Measurements from ENCODE around the gene PTGFRN.
"Not testable (repeated sequence)": the region's sequence is repeated elsewhere in the genome, so short reads cannot be mapped to it uniquely, and the experiment has no call there.

The PTGFRN gene

DNA sequence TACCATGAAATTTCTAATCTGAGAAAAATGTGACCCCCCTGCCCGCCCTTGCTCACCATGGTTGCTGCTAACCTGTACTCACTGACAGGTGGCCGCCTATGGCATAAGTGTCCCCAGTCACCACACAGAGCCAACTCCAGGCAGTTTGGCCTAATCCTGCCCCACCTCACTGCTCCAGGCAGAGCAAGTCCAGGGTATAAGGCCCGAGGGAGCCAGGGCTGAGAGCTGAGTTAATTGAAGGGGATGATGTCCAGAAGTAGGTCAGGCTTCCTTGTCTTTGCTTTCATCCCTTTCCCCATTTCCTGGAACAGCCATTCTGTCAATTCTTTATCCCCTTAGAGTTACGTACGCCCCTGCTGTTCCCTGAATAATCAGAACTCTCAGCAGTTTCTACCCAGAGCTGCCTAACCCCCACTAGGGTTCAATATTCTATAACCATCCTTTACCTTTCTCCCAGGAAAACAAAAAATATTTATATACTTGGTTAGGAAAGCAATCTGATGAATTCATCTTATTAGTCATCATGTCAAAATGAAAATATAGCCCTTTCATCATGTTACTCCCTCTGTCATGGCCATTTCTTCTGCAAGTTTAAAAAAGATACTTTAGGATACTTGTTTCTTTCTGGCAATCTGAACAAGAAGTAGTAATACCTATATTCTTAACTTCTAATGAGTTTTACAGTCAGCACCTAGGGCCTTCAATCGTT, 62.4 kb downstream of the PTGFRN start:
- DNase-seq (ENCODE audit: low spot score), result no peak

DNA sequence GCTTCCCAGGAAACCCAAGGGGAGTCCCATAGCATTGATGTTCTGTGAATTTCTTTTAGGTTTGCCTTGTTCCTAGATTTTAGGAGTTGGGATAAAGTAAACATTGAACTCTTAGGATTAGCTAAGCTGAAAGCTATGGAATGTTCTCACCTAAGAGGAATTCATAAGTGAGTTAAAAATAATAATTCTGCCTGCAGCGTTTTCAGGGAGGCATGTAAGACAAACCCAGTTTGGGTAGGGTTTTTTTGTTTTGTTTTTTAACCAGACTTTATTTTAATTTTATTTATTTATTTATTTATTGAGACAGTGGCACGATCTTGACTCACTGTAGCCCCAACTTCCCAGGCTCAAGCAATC, 62.9 kb downstream of the PTGFRN start:
- no peak for DNase-seq (ENCODE audit: low spot score)

DNA sequence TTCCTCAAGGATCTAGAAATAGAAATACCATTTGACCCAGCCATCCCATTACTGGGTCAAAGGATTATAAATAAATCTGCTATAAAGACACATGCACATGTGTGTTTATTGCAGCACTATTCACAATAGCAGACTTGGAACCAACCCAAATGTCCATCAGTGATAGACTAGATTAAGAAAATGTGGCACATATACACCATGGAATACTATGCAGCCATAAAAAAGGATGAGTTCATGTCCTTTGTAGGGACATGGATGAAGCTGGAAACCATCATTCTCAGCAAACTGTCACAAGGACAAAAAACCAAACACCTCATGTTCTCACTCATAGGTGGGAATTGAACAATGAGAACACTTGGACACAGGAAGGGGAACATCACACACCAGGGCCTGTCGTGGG, 70.6 kb downstream of the PTGFRN start:
- not testable (repeated sequence) for DNase-seq (ENCODE audit: low spot score)

DNA sequence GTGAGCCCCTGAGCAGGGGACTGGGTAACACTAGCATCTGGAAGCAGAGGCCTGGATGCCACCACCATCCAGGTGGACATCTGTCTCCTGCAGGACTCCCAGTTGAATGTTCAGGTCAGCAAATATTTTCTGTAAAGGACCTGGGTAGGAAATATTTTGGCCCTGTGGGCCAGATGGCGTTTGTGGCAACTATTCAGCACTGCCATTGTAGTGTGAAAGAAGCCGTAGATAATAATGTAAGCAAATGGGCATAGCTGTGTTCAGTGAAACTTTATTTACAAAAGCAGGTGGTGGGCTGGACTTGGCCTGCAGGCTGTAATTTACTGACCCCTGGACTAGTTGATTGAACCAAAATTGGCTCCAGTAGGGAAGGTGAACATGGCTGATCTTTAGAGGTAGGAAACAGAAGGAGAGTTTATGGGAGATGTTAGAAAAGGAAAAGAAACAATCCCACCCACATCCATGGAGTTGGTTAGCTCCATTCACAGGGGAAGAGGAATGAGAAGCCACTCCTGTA, 71.9 kb downstream of the PTGFRN start:
- peak; percentile 52 for DNase-seq (ENCODE audit: low spot score)

DNA sequence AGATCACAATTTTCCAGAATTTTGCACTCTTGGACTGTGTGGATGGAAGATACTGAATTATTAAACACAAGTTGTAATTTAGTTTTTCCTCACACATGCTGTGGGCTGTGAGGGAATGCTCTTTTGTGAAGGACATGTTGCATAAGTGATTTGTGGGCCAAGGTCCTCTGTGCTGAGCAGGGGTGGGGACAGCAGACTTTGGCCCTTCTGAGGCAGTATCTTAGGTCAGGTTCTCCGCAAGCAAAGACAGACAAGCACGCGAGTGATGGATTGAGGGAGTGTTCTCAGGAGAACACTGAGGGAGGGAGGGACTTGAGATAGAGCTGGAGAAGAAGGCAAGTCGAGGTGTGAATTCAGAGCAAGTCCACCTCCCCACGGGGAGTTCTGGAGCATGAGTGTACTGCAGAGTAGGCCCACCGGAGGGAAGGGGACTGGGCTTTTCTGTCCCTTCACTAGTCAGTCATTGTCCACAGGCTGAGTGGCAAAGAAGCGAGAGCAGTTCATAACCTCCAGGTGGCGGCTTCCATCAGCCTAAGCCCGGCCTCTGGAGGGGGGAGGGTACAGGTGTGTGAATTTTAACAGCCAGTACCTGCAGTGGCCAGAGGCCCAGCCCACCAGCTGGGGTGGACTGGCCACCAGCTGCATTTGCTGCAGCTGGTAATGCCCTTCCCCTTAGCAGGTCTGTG, 72.7 kb downstream of the PTGFRN start:
- DNase-seq (ENCODE audit: low spot score), result no peak

DNA sequence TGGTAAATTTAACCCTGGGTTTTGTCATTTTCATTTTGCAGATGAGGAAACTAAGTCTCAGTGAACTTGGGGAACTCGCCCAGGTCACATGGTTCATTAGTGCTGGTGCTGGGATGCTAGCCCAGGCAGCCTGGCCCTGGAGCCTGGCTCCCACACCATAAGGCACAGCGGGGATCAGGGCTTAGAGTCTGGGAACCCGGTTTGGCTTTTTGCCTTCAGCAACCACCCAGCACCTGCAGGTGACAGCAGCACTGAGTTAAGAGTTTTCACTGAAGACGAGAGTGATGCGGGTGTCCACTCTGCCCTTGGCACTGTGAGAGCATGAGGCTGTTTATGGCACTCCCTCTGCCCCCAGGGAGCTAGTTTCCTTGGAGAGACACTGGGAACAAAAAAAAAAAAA, 73.4 kb downstream of the PTGFRN start:
- peak; percentile 27 for DNase-seq (ENCODE audit: low spot score)

DNA sequence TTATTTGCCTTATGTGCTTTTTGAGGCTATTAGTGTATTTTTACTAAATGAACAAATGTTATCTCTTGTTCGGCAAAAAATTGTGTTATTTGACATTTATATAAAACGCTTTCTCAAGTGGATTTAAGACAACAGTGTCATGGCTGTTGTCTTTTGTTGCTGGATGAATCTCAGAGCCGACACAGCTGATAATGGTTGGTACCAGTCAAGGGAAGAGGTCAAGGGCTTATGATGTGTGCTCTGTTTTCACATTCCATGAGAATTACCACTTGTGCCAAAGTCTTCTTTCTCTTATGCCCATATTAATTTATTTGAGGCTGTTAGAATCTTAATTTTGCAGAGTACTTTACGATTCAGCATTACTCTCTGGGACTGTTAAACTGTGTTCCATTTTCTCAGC, 74.0 kb downstream of the PTGFRN start:
- DNase-seq (ENCODE audit: low spot score), result no peak

DNA sequence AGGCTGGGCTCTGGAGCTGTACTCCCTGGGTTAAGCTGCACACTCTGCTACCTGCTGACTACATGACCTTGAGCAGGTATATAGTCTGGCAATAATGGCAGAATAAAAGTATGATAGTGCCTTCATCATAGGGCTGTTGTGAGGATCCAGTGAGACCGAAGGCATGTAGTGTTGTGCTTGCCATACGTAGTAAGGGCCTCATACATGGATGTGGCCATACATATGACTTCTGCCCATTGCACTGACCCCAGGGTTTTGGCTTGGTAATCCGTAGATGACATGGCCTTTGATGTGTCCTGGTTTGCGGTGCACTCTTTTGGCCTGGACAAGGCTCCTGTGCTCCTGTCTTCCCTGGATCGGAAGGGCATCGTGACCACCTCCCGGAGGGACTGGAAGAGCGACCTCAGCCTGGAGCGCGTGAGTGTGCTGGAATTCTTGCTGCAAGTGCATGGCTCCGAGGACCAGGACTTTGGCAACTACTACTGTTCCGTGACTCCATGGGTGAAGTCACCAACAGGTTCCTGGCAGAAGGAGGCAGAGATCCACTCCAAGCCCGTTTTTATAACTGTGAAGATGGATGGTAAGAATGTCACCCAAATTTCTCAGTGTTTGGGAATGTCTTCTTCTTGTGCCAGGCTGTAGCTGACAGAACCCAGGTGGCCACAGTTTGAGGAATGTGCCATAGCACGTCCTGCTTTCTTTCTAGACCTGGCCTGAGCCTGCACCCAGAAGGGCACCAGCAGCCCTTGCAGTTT, 74.9 kb downstream of the PTGFRN start:
- no peak for DNase-seq (ENCODE audit: low spot score)

DNA sequence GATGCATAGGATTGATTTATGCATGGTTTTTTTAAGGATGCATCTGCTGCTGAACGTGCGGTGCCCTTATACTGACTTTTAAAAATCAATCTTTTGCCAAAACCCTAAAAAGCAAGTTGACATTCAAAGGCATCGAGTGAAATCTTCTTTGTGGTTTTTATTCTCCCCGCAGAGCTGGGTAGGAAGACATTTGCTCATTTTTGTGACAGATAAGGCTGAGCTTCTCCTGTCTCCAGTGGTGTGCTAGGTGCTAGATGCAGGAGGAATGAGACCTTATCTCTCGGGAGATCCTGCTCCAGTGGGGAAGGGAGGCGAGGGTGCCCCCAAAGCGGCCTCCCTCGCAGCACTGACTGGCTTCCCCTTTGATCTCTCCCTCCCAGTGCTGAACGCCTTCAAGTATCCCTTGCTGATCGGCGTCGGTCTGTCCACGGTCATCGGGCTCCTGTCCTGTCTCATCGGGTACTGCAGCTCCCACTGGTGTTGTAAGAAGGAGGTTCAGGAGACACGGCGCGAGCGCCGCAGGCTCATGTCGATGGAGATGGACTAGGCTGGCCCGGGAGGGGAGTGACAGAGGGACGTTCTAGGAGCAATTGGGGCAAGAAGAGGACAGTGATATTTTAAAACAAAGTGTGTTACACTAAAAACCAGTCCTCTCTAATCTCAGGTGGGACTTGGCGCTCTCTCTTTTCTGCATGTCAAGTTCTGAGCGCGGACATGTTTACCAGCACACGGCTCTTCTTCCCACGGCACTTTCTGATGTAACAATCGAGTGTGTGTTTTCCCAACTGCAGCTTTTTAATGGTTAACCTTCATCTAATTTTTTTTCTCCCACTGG, 76.9 kb downstream of the PTGFRN start:
- no peak for DNase-seq (ENCODE audit: low spot score)

DNA sequence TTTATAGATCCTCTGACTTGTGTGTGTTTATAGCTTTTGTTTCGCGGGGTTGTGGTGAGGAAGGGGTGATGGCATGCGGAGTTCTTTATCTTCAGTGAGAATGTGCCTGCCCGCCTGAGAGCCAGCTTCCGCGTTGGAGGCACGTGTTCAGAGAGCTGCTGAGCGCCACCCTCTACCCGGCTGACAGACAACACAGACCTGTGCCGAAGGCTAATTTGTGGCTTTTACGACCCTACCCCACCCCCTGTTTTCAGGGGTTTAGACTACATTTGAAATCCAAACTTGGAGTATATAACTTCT, 77.5 kb downstream of the PTGFRN start:
- DNase-seq (ENCODE audit: low spot score), result no peak

DNA sequence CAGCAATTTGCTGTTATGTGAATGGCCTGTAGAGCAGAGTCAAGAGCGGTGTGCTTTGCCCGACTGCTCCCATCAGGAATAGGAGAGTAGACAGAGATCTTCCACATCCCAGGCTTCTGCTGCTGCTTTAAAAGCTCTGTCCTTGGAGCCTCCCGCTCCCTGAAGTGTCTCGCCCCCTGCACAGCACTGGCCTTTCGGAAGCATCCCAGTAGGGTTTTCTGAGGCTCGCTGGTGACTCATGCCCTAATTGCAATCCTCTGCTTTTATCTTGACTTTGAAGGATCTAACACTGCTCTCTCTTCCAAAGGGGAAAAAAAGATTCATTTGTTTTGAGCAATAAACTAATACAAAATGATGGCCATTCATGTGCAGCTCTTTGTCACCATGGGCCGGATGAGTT, 78.5 kb downstream of the PTGFRN start:
- DNase-seq (ENCODE audit: low spot score), result no peak

DNA sequence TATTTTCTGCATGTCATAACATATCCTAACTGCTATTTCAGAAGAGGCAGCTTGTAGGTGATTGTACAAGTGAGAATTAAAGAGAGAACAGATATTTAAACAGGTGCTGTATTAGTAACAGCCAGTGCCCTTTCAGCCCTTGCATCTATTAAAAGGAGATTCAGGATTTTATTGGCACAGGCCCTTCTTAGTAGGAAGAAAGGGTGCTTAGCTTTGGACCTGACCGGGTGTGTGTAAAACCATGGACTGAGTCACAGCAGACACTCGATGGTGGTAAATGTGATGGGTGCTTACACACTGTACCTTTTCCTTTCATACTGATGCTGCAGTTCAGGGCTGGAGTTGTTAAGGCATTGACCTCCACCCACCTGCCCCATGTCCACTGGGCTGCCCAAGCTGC, 79.2 kb downstream of the PTGFRN start:
- DNase-seq (ENCODE audit: low spot score), result no peak

DNA sequence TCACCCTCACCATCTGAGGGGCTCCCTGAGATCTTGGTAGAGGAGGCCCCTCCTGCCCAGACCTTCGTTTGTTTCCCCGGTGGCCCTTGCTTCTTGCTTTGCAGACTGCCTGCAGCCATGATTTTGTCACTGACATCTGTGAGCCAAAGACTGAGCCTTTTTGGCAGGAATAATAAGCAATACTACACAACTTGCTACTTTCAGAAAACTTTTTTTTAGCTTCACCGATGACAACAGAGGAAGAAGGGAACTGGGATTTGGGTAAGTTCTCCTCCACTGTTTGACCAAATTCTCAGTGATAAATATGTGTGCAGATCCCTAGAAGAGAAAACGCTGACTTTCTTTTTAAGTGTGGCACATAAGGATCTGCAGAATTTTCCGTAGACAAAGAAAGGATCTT, 80.1 kb downstream of the PTGFRN start:
- no peak for DNase-seq (ENCODE audit: low spot score)

DNA sequence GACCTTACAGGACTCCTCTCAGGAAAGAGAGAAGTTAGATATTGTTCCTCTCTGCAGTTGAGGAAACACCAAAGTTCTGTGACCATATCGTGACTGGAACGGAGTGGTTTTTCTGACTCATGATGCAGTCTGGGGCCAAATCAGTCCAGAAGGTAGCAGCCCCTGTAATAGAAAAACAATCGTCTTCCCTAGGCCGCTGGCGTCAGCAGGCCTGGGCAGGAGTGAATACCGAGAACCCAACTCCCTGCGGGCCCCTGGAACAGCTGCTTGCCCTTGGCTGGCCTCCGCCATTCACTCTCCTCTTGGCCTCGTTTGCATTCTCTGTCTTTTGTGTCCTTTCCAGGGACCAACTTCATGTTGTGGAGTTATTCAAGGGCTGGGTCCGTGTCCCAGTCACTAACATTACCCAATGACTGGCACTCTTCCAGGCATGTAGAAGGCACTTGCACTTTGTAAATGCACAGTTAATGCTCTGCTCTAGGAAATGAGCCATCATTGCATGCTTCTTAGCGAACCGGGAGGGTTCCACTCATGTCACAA, 81.0 kb downstream of the PTGFRN start:
- no peak for DNase-seq (ENCODE audit: low spot score)

DNA sequence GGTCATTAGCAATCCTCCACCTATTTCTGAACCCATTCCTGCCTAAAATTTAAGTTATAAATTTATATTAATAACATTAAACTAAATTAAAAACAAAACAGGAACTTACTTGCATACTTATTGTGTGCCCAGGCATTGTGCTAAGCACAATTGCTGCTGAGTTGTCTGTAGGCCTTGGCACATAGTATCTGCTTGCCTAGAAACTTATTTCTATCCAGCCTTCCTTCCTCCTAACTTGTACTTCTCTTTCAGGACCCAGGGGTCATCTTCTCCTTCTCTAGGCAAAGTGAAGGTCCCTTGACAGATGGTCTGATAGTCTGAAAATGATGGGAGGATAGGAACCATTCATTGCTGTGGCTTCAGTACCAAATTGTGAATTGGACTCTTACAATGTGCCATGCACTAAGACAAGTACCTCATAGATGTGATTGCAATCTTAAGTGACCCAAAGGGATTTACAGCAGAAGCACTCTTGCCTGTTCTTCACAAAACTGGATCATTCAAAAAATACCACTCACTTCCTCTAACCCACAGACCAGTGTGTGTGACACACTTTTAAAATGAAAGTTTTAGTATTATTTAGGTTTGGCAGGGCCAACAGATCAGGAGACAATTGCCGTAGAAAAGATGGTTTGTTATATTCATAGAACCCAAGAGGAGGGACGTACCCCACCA, 81.6 kb downstream of the PTGFRN start:
- DNase-seq (ENCODE audit: low spot score), result no peak

DNA sequence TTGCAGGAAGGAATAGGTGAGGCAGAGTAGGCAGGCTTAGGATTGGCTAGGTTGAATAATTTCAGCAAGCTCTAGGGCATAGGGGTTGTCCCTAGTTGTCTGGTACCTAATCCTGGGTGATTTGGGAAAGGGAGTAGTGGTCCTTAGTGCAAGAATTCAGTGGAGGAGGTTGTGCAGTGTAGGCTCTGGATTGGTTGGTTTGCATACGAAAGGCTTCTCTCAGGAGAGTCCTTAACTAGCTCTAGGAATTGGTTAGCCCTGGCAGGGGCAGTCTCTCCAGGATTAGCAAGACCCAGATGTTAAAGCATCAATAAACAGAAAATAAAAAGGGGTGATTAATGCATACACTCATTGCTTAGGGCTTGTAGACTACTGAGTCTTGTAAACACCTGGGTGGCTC, 82.2 kb downstream of the PTGFRN start:
- no peak for DNase-seq (ENCODE audit: low spot score)

DNA sequence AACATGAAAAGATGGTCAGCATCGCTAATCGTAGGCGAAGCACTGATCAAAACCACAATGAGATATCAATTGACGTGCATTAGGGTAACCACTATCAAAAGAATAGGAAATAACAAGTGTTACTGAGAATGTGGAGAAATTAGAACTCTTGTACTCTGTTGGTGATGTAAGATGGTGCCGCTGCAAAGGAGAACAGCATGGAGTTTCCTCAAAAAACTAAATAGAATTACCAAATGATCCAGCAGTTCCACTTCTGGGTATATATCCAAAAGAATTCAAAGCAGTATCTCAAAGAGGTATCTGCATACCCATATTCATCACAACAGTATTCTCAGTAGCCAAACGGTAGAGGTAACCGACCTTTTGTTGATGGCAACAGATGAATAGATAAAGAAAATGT, 83.6 kb downstream of the PTGFRN start:
- DNase-seq (ENCODE audit: low spot score), result no peak

DNA sequence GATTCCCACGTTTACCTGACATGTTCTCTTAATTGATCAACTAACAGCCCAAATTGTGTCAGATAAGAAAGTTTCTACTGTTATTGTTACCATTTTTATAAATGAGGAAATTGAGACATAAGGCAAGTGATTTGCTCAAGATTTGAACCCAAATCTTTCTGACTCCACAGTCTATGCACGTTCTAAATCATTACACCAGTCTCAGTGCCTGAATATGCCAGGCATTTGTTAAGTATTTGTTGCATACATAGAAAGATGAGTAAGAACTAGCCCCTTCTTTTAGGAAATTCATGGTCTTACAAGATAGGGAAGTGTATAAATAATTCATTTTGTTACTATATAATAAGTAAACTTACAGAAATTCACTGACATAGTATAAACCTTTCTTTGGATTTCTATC, 84.7 kb downstream of the PTGFRN start:
- DNase-seq (ENCODE audit: low spot score), result no peak

DNA sequence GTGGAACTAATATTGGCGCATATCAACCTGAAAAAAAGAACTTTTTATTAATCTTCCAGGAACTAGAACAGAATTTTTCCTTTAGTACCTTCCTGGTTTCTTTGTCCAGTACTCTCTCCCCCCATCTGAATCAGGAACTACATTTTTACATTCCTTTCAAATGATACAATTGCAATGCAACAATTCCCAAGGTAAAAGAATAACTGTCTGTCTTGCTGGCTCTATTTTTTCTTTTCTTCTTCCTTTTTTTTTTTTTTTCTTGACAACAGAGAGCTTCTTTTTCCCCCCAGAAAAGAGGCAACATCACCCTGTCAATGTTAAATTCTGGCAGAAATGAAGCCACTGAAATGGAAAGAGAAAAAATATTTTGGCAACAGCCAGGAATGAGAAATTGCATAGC, 87.3 kb downstream of the PTGFRN start:
- no peak for DNase-seq (ENCODE audit: low spot score)

DNA sequence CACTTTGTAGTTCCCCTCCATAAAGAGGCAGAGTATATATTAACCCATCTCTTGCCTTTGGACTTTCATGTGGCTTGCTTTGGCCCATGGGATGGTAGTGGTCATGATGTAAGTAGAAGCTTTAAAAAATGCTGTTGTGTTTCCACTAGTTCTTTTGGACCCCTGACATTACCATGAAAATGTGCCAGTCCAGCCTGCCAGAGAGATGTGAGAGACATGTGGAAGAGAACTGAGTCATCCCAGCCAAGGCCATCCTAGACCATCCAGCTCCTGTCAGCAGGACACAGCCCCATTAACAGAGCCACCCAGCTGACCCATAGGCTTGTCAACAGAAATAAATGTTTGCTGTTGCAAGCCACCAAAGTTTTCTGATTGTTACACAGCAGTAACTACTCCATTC, 87.9 kb downstream of the PTGFRN start:
- no peak for DNase-seq (ENCODE audit: low spot score)

DNA sequence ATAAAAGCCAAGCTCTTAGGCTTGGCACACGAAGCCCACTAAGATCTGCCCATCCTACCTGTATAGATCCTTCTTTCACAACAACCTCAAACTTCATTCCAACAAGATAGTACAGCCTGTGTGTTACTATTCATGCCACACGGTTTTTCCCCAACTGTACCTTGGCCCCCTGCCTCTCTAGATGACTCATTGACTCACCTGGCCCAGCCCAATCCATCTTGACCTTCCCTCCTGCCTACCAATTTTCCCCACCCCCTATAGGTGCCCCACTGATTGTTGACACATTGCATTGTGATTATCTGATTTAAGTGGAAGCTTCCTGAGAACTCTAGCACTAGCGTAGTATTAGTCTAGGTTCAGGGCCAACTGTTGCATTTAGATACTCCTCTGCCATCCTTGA, 89.9 kb downstream of the PTGFRN start:
- no peak for DNase-seq (ENCODE audit: low spot score)

DNA sequence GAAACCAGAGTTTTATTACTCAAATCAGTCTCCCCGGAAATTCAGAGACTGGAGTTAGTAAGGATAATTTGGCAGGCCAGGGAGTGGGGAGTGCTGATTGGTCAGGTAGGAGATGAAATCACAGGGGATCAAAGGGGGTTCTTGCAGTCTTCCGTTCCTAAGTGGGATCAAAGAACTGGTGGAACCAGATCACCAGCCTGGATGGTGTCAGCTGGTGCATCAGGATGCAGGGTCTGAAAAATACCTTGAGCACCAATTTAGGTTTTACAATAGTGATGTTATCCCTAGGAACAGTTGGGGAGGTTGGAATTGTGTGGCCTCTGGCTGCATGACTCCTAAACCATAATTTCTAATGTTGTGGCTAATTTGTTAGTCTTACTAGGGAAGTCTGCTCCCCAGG, 90.4 kb downstream of the PTGFRN start:
- no peak for DNase-seq (ENCODE audit: low spot score)

Data from cerebellar cortex (tissue), 1 donor.